HepG2 (cell line): ENCODE data around the gene ANO9.

Source experiments
- HCFC1 ChIP-seq: fragments of 150-350 bp; IDR thresholded peaks from 2 replicates; pipeline ENCODE4 v1.6.1; 2014; ENCODE audit warnings: low read depth, low read length
- TF ChIP-seq, protein P1 (sequence below): sonication (generic); formaldehyde crosslinking; IDR thresholded peaks from 2 replicates; pipeline ENCODE4 v1.5.0; 2020; ENCODE audit warnings: mild to moderate bottlenecking, missing genetic modification reagents, moderate library complexity

DNA sequence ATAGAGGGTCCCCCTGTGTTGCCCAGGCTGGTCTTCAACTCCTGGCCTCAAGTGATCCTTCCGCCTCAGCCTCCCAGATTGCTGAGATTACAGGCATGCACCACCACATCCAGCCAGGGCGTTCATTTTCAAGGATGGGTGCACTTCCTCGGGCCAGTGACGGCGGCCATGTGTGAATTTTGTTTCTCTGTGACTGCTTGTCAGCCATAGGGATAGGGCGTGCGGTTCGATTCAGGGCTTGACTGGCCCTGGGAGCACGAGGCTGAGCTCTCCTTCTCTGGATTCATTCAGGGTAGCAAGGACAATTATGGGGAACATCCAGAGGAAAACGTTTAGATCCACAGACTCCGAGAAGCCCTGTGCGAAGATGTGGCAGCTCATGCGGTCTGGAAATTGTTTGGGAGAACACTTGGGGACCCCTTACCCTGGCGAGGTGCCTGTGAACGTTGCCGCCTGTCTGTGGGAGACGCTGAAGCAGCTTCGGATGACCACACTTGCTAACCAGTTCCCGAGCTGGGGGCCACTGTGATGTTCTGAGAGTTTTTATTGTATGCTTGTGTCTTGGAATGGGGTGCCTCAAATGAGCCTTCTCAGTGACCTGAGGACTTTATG lies 11.2 kb upstream of the ANO9 start:
- TF ChIP-seq, protein P1, sequence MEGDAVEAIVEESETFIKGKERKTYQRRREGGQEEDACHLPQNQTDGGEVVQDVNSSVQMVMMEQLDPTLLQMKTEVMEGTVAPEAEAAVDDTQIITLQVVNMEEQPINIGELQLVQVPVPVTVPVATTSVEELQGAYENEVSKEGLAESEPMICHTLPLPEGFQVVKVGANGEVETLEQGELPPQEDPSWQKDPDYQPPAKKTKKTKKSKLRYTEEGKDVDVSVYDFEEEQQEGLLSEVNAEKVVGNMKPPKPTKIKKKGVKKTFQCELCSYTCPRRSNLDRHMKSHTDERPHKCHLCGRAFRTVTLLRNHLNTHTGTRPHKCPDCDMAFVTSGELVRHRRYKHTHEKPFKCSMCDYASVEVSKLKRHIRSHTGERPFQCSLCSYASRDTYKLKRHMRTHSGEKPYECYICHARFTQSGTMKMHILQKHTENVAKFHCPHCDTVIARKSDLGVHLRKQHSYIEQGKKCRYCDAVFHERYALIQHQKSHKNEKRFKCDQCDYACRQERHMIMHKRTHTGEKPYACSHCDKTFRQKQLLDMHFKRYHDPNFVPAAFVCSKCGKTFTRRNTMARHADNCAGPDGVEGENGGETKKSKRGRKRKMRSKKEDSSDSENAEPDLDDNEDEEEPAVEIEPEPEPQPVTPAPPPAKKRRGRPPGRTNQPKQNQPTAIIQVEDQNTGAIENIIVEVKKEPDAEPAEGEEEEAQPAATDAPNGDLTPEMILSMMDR (CRISPR knock-in tag): no peak
- TF ChIP-seq HCFC1: no peak
